H1 (cell line): ENCODE measurements around the gene CHCHD6.

ENCODE experiments used
- EZH2 ChIP-seq: fragments of 200-600 bp; sonication (generic); IDR thresholded peaks from 2 replicates; pipeline ENCODE4 v1.7.1; 2012; ENCODE audit warnings: low read depth, mild to moderate bottlenecking, moderate library complexity, low read length, inconsistent platforms; ENCODE audit not compliant: severe bottlenecking
- GTF2F1 ChIP-seq: IDR thresholded peaks from 2 replicates; pipeline ENCODE4 v1.6.1; 2012; ENCODE audit warnings: low read depth, low read length, improper control_type of control experiment, borderline replicate concordance
- HDAC6 ChIP-seq: IDR thresholded peaks from one replicate; pipeline ENCODE4 v1.7.1; 2012; ENCODE audit warnings: low read depth, mild to moderate bottlenecking, inconsistent platforms, low read length, moderate library complexity
- POLR2A ChIP-seq, 2 experiments: IDR thresholded peaks; 1 replicate in 1 of 2; 2 replicates in 1 of 2; pipeline ENCODE4 v1.6.1; 2011; ENCODE audit warnings: low read depth in 2 of 2, low read length in 2 of 2, mild to moderate bottlenecking in 2 of 2; ENCODE audit errors: control extremely low read depth in 1 of 2
- SP2 ChIP-seq: IDR thresholded peaks from 2 replicates; pipeline ENCODE4 v1.6.1; 2012; ENCODE audit warnings: mild to moderate bottlenecking, low read length, inconsistent platforms
- TF ChIP-seq, protein P1 (sequence below), 3 experiments: IDR thresholded peaks; 1 replicate in 2 of 3; 2 replicates in 1 of 3; pipeline versions ENCODE4 v1.5.1 to v1.6.1; 2011; ENCODE audit warnings: low read length in 3 of 3, mild to moderate bottlenecking in 3 of 3, inconsistent platforms in 2 of 3, low read depth in 1 of 3, moderate library complexity in 1 of 3; ENCODE audit not compliant: insufficient read depth in 1 of 3; ENCODE audit errors: control extremely low read depth in 1 of 3
- TF ChIP-seq, protein P2 (sequence below): IDR thresholded peaks from 2 replicates; pipeline ENCODE4 v1.6.1; 2012; ENCODE audit warnings: inconsistent platforms

DNA sequence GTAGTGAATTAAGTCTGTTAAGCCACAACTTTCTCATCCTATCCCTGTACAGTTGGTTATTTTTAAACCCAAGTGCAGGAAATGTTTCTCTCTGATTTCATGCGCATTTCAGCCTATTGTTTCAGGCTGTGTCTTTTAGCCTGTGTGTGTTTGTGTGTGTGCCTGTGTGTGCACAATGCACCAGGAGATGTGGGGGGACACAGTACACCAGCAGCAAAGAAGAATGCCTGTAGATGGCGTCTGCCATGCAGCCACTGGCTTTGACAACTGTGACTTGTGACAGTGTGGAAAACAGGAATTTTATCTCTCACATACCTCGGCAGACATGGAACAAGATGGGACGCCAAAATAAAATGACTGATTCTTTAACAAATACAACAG is 235.3 kb downstream of the CHCHD6 start:
- TF ChIP-seq, protein P1, sequence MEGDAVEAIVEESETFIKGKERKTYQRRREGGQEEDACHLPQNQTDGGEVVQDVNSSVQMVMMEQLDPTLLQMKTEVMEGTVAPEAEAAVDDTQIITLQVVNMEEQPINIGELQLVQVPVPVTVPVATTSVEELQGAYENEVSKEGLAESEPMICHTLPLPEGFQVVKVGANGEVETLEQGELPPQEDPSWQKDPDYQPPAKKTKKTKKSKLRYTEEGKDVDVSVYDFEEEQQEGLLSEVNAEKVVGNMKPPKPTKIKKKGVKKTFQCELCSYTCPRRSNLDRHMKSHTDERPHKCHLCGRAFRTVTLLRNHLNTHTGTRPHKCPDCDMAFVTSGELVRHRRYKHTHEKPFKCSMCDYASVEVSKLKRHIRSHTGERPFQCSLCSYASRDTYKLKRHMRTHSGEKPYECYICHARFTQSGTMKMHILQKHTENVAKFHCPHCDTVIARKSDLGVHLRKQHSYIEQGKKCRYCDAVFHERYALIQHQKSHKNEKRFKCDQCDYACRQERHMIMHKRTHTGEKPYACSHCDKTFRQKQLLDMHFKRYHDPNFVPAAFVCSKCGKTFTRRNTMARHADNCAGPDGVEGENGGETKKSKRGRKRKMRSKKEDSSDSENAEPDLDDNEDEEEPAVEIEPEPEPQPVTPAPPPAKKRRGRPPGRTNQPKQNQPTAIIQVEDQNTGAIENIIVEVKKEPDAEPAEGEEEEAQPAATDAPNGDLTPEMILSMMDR (IDR thresholded peaks at IDR 0.05; ENCODE audit: control extremely low read depth in 1 of 3, insufficient read depth in 1 of 3, low read depth in 1 of 3, low read length in 3 of 3) = peak; percentile 26 to 50 (median 49)
- TF ChIP-seq HDAC6 (no peak), GTF2F1 (no peak), EZH2 (no peak), SP2 (no peak), POLR2A (IDR thresholded peaks at IDR 0.05; ENCODE audit: control extremely low read depth in 1 of 2, low read depth in 2 of 2, low read length in 2 of 2) (no peak)
- TF ChIP-seq, protein P2, sequence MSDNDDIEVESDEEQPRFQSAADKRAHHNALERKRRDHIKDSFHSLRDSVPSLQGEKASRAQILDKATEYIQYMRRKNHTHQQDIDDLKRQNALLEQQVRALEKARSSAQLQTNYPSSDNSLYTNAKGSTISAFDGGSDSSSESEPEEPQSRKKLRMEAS = no peak
